SK-N-SH (cell line): Measurements from ENCODE around the gene SAMD4A. TPM values are rescaled to one million over a fixed set of nuclear protein-coding genes. Genes with fewer than 3 reads are reported as not detected.

Source experiments
- CTCF ChIA-PET: fragments of 300-600, 350-600 bp; formaldehyde crosslinking; extraction: SDS; loops from one replicate; lab custom pipeline; 2021; lab: Yijun Ruan, JAX
- POLR2A ChIA-PET: fragments of 350-600 bp; sonication (Branson Sonifier 250); formaldehyde crosslinking; extraction: SDS; loops from one replicate; lab custom pipeline; 2020; ENCODE audit warnings: antibody characterized with exemption, inconsistent platforms; lab: Yijun Ruan, JAX
- DNase-seq: peaks from one replicate; pipeline ENCODE4 v3.0.0; 2012
- H2AFZ ChIP-seq: fragments of 200-600 bp; sonication (generic); 2 replicates; pipeline ENCODE4 v1.8.1; 2016; ENCODE audit warnings: antibody characterized with exemption, mild to moderate bottlenecking, low read depth
- H3F3A ChIP-seq: fragments of 200-600 bp; sonication (generic); replicated peaks from 2 replicates; pipeline ENCODE3; 2016; ENCODE audit warnings: antibody characterized with exemption, mild to moderate bottlenecking; ENCODE audit not compliant: insufficient read depth
- H3K27ac ChIP-seq, 2 experiments: fragments of 200-500 bp in 1 of 2; fragments of 200-600 bp in 1 of 2; sonication (Bioruptor generic) in 1 of 2; sonication (generic), shearing (Covaris generic) in 1 of 2; 2 replicates each; pipeline versions ENCODE4 v1.5.1 to v1.6.1; 2014 to 2016; ENCODE audit warnings: low read depth in 2 of 2, inconsistent platforms in 1 of 2, low read length in 1 of 2, mild to moderate bottlenecking in 1 of 2, mixed read lengths in 1 of 2
- H3K27me3 ChIP-seq: fragments of 200-600 bp; sonication (generic), shearing (Covaris generic); 2 replicates; pipeline ENCODE4 v1.6.1; 2016; ENCODE audit warnings: mixed run types; ENCODE audit not compliant: insufficient read depth
- H3K36me3 ChIP-seq, 2 experiments: fragments of 200-500 bp in 1 of 2; fragments of 200-600 bp in 1 of 2; sonication (Bioruptor generic) in 1 of 2; sonication (generic) in 1 of 2; replicated peaks in 1 of 2; 2 replicates each; pipeline versions ENCODE3 to v1.5.1; 2014 to 2016; ENCODE audit warnings: low read length in 1 of 2, mild to moderate bottlenecking in 1 of 2; ENCODE audit not compliant: insufficient read depth in 2 of 2, control insufficient read depth in 1 of 2
- H3K4me1 ChIP-seq, 2 experiments: fragments of 200-500 bp in 1 of 2; fragments of 200-600 bp in 1 of 2; sonication (Bioruptor generic) in 1 of 2; sonication (generic), shearing (Covaris generic) in 1 of 2; 2 replicates each; pipeline versions ENCODE4 v1.5.1 to v1.6.1; 2014 to 2016; ENCODE audit warnings: low read depth in 1 of 2, low read length in 1 of 2, mixed run types in 1 of 2; ENCODE audit not compliant: insufficient read depth in 2 of 2, control insufficient read depth in 1 of 2
- H3K4me2 ChIP-seq: fragments of 200-600 bp; sonication (generic), shearing (Covaris generic); 2 replicates; pipeline ENCODE4 v1.6.1; 2017; ENCODE audit warnings: mixed run types
- H3K4me3 ChIP-seq, 2 experiments: fragments of 200-500 bp in 1 of 2; fragments of 200-600 bp in 1 of 2; sonication (Bioruptor generic) in 1 of 2; sonication (generic), shearing (Covaris generic) in 1 of 2; 2 replicates each; pipeline versions ENCODE4 v1.5.1 to v1.8.1; 2014 to 2016; ENCODE audit warnings: low read depth in 2 of 2, inconsistent platforms in 1 of 2, low read length in 1 of 2, mild to moderate bottlenecking in 1 of 2, mixed read lengths in 1 of 2, moderate library complexity in 1 of 2
- H3K79me2 ChIP-seq: fragments of 200-600 bp; sonication (generic); 2 replicates; pipeline ENCODE4 v1.8.1; 2017; ENCODE audit warnings: mild to moderate bottlenecking; ENCODE audit not compliant: insufficient read depth
- H3K9ac ChIP-seq: fragments of 200-600 bp; sonication (generic); 2 replicates; pipeline ENCODE4 v1.6.1; 2017; ENCODE audit warnings: mixed run types
- H3K9me2 ChIP-seq: fragments of 200-600 bp; sonication (generic); 2 replicates; pipeline ENCODE4 v1.6.1; 2017; ENCODE audit warnings: mixed run types
- H3K9me3 ChIP-seq: fragments of 200-600 bp; sonication (generic); 2 replicates; pipeline ENCODE4 v1.6.1; 2017; ENCODE audit warnings: mixed run types, mild to moderate bottlenecking, moderate library complexity
- H4K20me1 ChIP-seq: fragments of 200-600 bp; sonication (generic); 2 replicates; pipeline ENCODE4 v1.6.1; 2017; ENCODE audit warnings: mild to moderate bottlenecking, mixed run types; ENCODE audit not compliant: insufficient read depth
- CHD2 ChIP-seq: fragments of 150-350 bp; IDR thresholded peaks from 2 replicates; pipeline ENCODE4 v1.6.1; 2018; ENCODE audit warnings: low read length; ENCODE audit not compliant: partially characterized antibody
- EP300 ChIP-seq, 2 experiments: IDR thresholded peaks; 2 replicates each; pipeline versions ENCODE4 v1.4.0 to v1.6.1; 2012; ENCODE audit warnings: borderline replicate concordance in 1 of 2, low read depth in 1 of 2, low read length in 1 of 2
- SIN3A ChIP-seq: IDR thresholded peaks from 2 replicates; pipeline ENCODE4 v1.6.1; 2012; ENCODE audit warnings: low read depth, mild to moderate bottlenecking, low read length, moderate library complexity, borderline replicate concordance
- TEAD4 ChIP-seq: IDR thresholded peaks from 2 replicates; pipeline ENCODE4 v1.4.0; 2012; ENCODE audit warnings: mild to moderate bottlenecking, borderline replicate concordance; ENCODE audit not compliant: insufficient read depth
- WGBS: methylation state at CpG from one replicate; pipeline ENCODE4 v1.1.6; 2017; ENCODE audit warnings: low lambda C conversion rate; 5-methylcytosine and 5-hydroxymethylcytosine counted together
- polyA plus RNA-seq, 3 experiments: library from polyadenylated mRNA; depleted of rRNA; stranded (reverse); fragments of >200 nt; gene quantifications; 2 replicates each; pipeline ENCODE4 v1.2.3, GENCODE V29; 2012
- TF ChIP-seq, protein P1 (sequence below): IDR thresholded peaks from 2 replicates; pipeline ENCODE4 v1.4.0; 2012; ENCODE audit warnings: low read depth, borderline replicate concordance

Gene SAMD4A
- polyA plus RNA-seq, 1 of the 3 experiments (the other 2 are of a cell fraction), result 5.0 TPM

DNA sequence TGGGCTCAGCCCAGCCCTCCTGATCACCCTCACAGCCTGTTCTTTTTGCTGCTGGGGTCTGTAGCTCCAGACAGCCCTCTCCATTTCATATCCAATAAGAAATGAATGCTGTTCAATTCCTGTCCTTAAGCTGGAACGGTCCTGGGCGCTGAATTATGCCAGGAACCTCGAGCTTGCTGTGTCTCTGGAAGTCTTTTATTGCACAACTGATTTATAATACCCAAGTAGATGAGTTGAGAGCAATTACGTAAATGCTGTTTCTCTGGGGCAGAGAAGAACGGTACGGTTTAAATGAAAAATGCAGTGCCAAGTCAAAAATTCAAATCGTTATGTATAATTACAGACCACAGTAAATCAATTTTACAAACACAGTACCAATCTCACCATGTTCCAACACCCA lies 161.0 kb downstream of the SAMD4A start:
- CTCF ChIA-PET, result interaction anchor here (1.0 kb wide), 1 partner anchor 13 kb away, joined by 3 read pairs; no protein-coding TSS in a partner anchor
- H3K4me3 ChIP-seq, result no peak overlapping the region
- no peaks in the 10 kb centered on the region for H3K27me3 ChIP-seq
- peaks cover 9% of the 10 kb centered on the region for H3F3A ChIP-seq
- no peak for DNase-seq
- peaks cover 92% of the 10 kb centered on the region for H3K79me2 ChIP-seq
- no peak overlapping the region for H3K27ac ChIP-seq
- no peaks in the 10 kb centered on the region for H3K9me2 ChIP-seq
- no peak for TF ChIP-seq SIN3A
- TF ChIP-seq, protein P1, sequence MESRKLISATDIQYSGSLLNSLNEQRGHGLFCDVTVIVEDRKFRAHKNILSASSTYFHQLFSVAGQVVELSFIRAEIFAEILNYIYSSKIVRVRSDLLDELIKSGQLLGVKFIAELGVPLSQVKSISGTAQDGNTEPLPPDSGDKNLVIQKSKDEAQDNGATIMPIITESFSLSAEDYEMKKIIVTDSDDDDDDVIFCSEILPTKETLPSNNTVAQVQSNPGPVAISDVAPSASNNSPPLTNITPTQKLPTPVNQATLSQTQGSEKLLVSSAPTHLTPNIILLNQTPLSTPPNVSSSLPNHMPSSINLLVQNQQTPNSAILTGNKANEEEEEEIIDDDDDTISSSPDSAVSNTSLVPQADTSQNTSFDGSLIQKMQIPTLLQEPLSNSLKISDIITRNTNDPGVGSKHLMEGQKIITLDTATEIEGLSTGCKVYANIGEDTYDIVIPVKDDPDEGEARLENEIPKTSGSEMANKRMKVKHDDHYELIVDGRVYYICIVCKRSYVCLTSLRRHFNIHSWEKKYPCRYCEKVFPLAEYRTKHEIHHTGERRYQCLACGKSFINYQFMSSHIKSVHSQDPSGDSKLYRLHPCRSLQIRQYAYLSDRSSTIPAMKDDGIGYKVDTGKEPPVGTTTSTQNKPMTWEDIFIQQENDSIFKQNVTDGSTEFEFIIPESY, result no peak
- no peak for TF ChIP-seq CHD2
- TF ChIP-seq EP300 (IDR thresholded peaks at IDR 0.05; ENCODE audit: borderline replicate concordance in 1 of 2, low read depth in 1 of 2, low read length in 1 of 2), result no peak
- H3K36me3 ChIP-seq, result peaks cover 0 to 4% of the 10 kb centered on the region in 2 experiments
- no peaks in the 10 kb centered on the region for H3K9me3 ChIP-seq
- H3K9ac ChIP-seq, result no peak overlapping the region
- POLR2A ChIA-PET, result no interaction called here
- peaks cover 58% of the 10 kb centered on the region for H4K20me1 ChIP-seq
- no peak overlapping the region for H3K4me2 ChIP-seq
- no peak overlapping the region for H2AFZ ChIP-seq
- 95% methylated on average over 7 of the region's 7 CpGs for WGBS
- H3K4me1 ChIP-seq, result peaks cover 13 to 19% of the 10 kb centered on the region in 2 experiments; a peak in 3 of 4 replicates

DNA sequence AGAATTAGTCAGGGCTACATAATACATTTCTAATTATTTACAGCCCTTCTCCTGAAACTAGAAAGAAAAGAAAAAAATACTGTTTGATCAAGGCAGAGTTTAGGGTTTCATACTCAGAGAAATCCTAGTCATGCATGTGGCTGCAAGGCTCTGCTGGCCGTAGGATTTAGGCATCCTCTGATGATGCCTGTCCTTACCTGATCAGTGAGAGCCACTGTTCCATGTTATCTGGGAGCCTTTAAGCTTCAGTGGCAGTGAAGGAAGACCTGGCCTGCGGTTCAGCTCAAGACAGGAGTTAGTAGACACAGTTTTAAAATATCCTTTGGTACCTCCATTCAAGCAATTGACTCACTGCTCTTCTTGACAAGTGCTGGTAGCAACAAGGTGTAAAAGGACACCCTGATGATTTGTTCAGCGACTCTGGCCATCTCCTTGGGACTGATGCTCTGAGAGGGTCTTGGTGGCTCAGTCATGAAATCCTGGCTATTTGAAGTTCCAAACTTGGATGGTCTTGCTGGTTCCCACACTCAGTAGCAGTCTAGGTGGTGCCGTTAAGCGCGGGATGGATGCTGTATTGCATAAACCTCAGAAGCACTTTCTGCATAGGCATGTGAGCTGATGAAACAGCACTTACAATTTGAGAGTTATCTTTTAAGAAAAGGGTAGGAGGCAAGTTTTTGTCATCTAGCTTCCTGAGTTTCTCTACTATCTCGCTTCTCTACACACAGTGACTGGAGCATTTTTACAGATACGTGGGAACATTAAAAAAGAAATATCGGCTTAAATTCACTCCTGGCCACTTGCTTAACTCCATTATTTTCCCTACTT lies 162.0 kb downstream of the SAMD4A start:
- no peaks in the 10 kb centered on the region for H3K9me2 ChIP-seq
- H4K20me1 ChIP-seq, result peaks cover 51% of the 10 kb centered on the region
- no peak overlapping the region for H3K9ac ChIP-seq
- peaks cover 0 to 4% of the 10 kb centered on the region in 2 experiments for H3K36me3 ChIP-seq
- no peak overlapping the region for H3K27ac ChIP-seq
- WGBS, result 97% methylated on average over 9 of the region's 9 CpGs
- no peak for TF ChIP-seq TEAD4
- TF ChIP-seq EP300 (IDR thresholded peaks at IDR 0.05; ENCODE audit: borderline replicate concordance in 1 of 2, low read depth in 1 of 2, low read length in 1 of 2), result no peak
- H3K4me1 ChIP-seq, result peaks cover 13 to 19% of the 10 kb centered on the region in 2 experiments; a peak in 3 of 4 replicates
- peaks cover 9% of the 10 kb centered on the region for H3F3A ChIP-seq
- CTCF ChIA-PET, result interaction anchor here (1.0 kb wide), 1 partner anchor 14 kb away, joined by 3 read pairs; no protein-coding TSS in a partner anchor
- no peak overlapping the region for H3K4me3 ChIP-seq
- H3K9me3 ChIP-seq, result no peaks in the 10 kb centered on the region
- POLR2A ChIA-PET, result no interaction called here
- DNase-seq, result no peak
- peaks cover 93% of the 10 kb centered on the region for H3K79me2 ChIP-seq
- H3K4me2 ChIP-seq, result no peak overlapping the region
- no peak overlapping the region for H2AFZ ChIP-seq
- H3K27me3 ChIP-seq, result no peaks in the 10 kb centered on the region
